IMR-90 (cell line): ENCODE data around the gene METTL1.

Experiments used
- FOS ChIP-seq: fragments of 150-350 bp; IDR thresholded peaks from 2 replicates; pipeline ENCODE4 v1.6.1; 2016; ENCODE audit warnings: low read depth, low read length
- MAFK ChIP-seq: IDR thresholded peaks from 2 replicates; pipeline ENCODE4 v1.6.1; 2012; ENCODE audit warnings: low read depth, low read length, improper control_type of control experiment
- POLR2A ChIP-seq: IDR thresholded peaks from 2 replicates; pipeline ENCODE4 v1.6.1; 2012; ENCODE audit warnings: mild to moderate bottlenecking, low read depth, low read length
- TF ChIP-seq, protein P1 (sequence below): conservative IDR thresholded peaks from 2 replicates; pipeline ENCODE4 v1.5.1; 2012; ENCODE audit warnings: mild to moderate bottlenecking, low read depth, low read length, improper control_type of control experiment

DNA sequence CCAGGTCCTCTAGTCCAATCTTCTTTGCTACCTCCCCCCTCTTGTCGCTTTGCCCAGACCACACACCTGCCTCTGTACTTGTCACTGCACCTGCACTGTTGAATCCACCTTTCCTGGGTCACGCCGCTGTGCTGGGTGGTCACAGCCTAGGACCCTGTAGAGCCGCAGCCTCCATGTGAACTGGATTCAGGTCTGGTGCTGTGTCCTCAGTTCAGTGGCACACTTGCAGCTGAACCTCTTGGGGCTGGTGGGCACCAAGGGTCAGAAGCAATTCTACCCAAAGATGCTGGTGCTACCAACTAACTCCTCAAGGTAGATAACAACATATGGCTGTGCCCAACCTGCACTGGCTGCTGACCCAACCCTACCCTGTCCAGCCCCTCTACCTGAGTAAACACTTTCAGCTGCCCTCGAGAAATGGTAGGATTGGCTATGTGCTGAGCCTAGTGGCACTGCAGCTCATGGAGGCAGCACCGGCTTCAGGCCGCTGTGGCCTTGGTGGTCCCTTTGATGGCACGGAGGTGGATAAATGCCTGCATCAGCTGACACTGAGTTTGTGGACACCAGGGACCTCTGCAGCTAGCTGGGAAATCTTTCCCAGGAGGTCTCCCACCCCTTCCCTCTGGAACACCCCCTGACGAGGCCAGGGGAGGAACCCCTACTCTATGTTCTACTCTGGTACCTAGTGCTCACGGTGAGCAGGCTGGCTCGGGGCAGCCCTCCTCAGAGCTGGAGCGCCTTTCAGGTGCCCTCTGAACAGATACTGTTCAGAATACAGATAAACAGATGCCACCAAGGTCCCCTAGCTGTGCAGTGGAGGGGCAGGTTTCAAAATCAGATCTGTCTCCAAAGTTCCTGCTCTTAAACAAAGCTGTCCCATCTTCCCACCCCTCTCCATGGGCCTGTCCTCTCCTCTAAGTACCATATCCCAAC, 47.6 kb downstream of the METTL1 start:
- TF ChIP-seq, protein P1, sequence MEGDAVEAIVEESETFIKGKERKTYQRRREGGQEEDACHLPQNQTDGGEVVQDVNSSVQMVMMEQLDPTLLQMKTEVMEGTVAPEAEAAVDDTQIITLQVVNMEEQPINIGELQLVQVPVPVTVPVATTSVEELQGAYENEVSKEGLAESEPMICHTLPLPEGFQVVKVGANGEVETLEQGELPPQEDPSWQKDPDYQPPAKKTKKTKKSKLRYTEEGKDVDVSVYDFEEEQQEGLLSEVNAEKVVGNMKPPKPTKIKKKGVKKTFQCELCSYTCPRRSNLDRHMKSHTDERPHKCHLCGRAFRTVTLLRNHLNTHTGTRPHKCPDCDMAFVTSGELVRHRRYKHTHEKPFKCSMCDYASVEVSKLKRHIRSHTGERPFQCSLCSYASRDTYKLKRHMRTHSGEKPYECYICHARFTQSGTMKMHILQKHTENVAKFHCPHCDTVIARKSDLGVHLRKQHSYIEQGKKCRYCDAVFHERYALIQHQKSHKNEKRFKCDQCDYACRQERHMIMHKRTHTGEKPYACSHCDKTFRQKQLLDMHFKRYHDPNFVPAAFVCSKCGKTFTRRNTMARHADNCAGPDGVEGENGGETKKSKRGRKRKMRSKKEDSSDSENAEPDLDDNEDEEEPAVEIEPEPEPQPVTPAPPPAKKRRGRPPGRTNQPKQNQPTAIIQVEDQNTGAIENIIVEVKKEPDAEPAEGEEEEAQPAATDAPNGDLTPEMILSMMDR: no peak
- TF ChIP-seq MAFK (no peak), POLR2A (no peak), FOS (no peak)
